ENCODE data around the gene RUSC1. TPM values are rescaled to one million over a fixed set of nuclear protein-coding genes. Genes with fewer than 3 reads are reported as not detected.
A peak's percentile ranks its signal among the peaks of the same experiment; 100 is the strongest.

The RUSC1 gene
- total RNA-seq, 3 donors from 2014 or later, result 58.9 to 79.4 (median 60.6) TPM

- Histone ChIP-seq H3K4me3 (no peak overlapping the region), H3K9me3 (no peaks in the 10 kb centered on the region), H3K4me1 (ENCODE audit: low read depth) (peaks cover 9% of the 10 kb centered on the region), H3K36me3 (ENCODE audit: low read depth) (no peaks in the 10 kb centered on the region)
- intact Hi-C loops (cut with DNase I, micrococcal nuclease), result no loop called here
- ATAC-seq (no peak), DNase-seq (no peak)
- no peak for TF ChIP-seq CTCF (IDR thresholded peaks at IDR 0.05)
Measured at GRCh38 chr1:155297384-155297783, 23.3 kb upstream of the RUSC1 start.

GRCh38 chr1:155300024-155300423, 20.7 kb upstream of the RUSC1 start:
- ATAC-seq (no peak), DNase-seq (no peak)
- no peak for TF ChIP-seq CTCF (IDR thresholded peaks at IDR 0.05)
- intact Hi-C loops (cut with DNase I, micrococcal nuclease), result no loop called here
- no peaks in the 10 kb centered on the region for H3K9me3 ChIP-seq
- no peaks in the 10 kb centered on the region for H3K36me3 ChIP-seq (ENCODE audit: low read depth)
- H3K4me3 ChIP-seq, result no peak overlapping the region
- H3K4me1 ChIP-seq (ENCODE audit: low read depth), result peaks cover 9% of the 10 kb centered on the region

- intact Hi-C loops (cut with DNase I, micrococcal nuclease), result no loop called here
- no peak overlapping the region for H3K4me3 ChIP-seq
- H3K9me3 ChIP-seq, result no peaks in the 10 kb centered on the region
- ATAC-seq (peak; percentile 79), DNase-seq (peak in 2 of 3 donors; percentile 61 to 68)
- H3K4me1 ChIP-seq (ENCODE audit: low read depth), result peaks cover 3% of the 10 kb centered on the region
- TF ChIP-seq CTCF (IDR thresholded peaks at IDR 0.05), result no peak
- no peaks in the 10 kb centered on the region for H3K36me3 ChIP-seq (ENCODE audit: low read depth)
Measured at GRCh38 chr1:155300553-155301329, 20.0 kb upstream of the RUSC1 start.

- DNase-seq (no peak), ATAC-seq (no peak)
- no peaks in the 10 kb centered on the region for H3K36me3 ChIP-seq (ENCODE audit: low read depth)
Measured at GRCh38 chr1:155301342-155301841, 19.3 kb upstream of the RUSC1 start, which contains the start of gene PKLR. Gene PKLR (minus strand): TSS chr1:155301438. CDS start chr1:155301395, 43 bp downstream.

GRCh38 chr1:155304558-155305063, 16.1 kb upstream of the RUSC1 start:
- intact Hi-C loops (cut with DNase I, micrococcal nuclease), result no loop called here
- TF ChIP-seq CTCF (IDR thresholded peaks at IDR 0.05), result no peak
- ATAC-seq, result peak; percentile 11
- peaks cover 3% of the 10 kb centered on the region for H3K36me3 ChIP-seq (ENCODE audit: low read depth)
- no peaks in the 10 kb centered on the region for H3K9me3 ChIP-seq
- DNase-seq, result no peak
- peaks cover 5% of the 10 kb centered on the region for H3K4me1 ChIP-seq (ENCODE audit: low read depth)
- no peak overlapping the region for H3K4me3 ChIP-seq

More at GRCh38 chr1:155301342-155301841, 19.3 kb upstream of the RUSC1 start, which contains the start of gene PKLR:
- Histone ChIP-seq H3K4me3 (no peak within 1 kb of the TSS), H3K9me3 (no peaks in the 10 kb centered on the region), H3K4me1 (ENCODE audit: low read depth) (peaks cover 3% of the 10 kb centered on the region)
- intact Hi-C loops (cut with DNase I, micrococcal nuclease), result no loop called here
- no peak for TF ChIP-seq CTCF (IDR thresholded peaks at IDR 0.05)

All from mucosa of descending colon (tissue), 3 donors.